Stimulated activated naive CD8-positive, alpha-beta T cell treated with anti-CD3 and anti-CD28 coated beads, Interleukin-15, amount 100 ng/mL, for 72 hours (primary cell): ENCODE results near the gene ARMCX1.
"Not testable (repeated sequence)": the region's sequence is repeated elsewhere in the genome, so short reads cannot be mapped to it uniquely, and the experiment has no call there.

Source experiments
- ATAC-seq: fragments of 150-1000 bp; cut with Tn5 transposase; 2 replicates; pipeline ENCODE4 v1.10.0; 2021; ENCODE audit warnings: mild to moderate bottlenecking, moderate library complexity
- DNase-seq, 2 donors: peaks; one replicate each; pipeline ENCODE4 v3.0.0; 2021 to 2022
- H3K27ac Mint-ChIP-seq, 2 donors: one replicate each; pipeline ENCODE4 v1.8.0; 2022; ENCODE audit warnings: mild to moderate bottlenecking in 2 of 2, mixed read lengths in 2 of 2, moderate library complexity in 2 of 2
- H3K27me3 Mint-ChIP-seq: one replicate; pipeline ENCODE4 v1.8.0; 2022; ENCODE audit warnings: mixed read lengths
- H3K4me1 Mint-ChIP-seq: one replicate; pipeline ENCODE4 v1.8.0; 2022; ENCODE audit warnings: mild to moderate bottlenecking, mixed read lengths
- H3K4me3 Mint-ChIP-seq, 2 donors: one replicate each; pipeline ENCODE4 v1.8.0; 2022; ENCODE audit warnings: mild to moderate bottlenecking in 2 of 2, mixed read lengths in 2 of 2, moderate library complexity in 1 of 2
- H3K9me3 Mint-ChIP-seq, 2 donors: one replicate each; pipeline ENCODE4 v1.8.0; 2022; ENCODE audit warnings: mixed read lengths in 2 of 2

Gene ARMCX1

GRCh38 chrX:101550362-101550750, at the start of gene ARMCX1:
Gene ARMCX1 (plus strand): TSS chrX:101550547. CDS start chrX:101552931, 2,384 bp downstream.
- Mint-ChIP-seq H3K27ac (peak within 1 kb of the TSS; percentile 92 to 95), H3K9me3 (no peaks in the 10 kb centered on the region), H3K27me3 (peaks cover 7% of the 10 kb centered on the region), H3K4me1 (peaks cover 8% of the 10 kb centered on the region), H3K4me3 (peak within 1 kb of the TSS; percentile 91 to 93)
- peak; percentile 89 for ATAC-seq
- DNase-seq = peak; percentile 4 to 31

- not testable (repeated sequence) for ATAC-seq, H3K9me3 Mint-ChIP-seq, DNase-seq, H3K27me3 Mint-ChIP-seq, H3K4me3 Mint-ChIP-seq, H3K27ac Mint-ChIP-seq, H3K4me1 Mint-ChIP-seq
Observed at GRCh38 chrX:101502929-101503328, 47.4 kb upstream of the ARMCX1 start.

DNA sequence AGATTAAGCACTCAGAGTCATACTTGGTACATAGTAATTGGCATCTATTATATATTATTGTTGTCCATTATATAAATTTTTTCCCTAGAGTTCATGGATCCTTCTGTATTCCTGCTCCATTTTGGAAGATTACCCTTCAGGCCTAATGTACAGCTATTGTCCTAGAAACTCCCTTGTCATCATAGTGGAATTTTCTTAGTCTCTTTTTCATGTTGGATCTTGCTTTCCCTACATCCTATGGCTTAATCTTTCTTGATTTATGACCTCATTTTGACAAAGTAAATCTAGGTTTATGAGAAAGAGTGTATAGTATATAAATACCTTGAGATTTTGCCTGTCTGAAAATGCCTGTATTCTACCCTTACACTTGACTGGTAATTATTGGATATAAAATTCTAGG, 43.0 kb upstream of the ARMCX1 start:
- no peak overlapping the region for H3K27ac Mint-ChIP-seq
- no peak for ATAC-seq
- no peak for DNase-seq
- no peaks in the 10 kb centered on the region for H3K4me1 Mint-ChIP-seq
- no peak overlapping the region for H3K4me3 Mint-ChIP-seq
- H3K9me3 Mint-ChIP-seq = no peaks in the 10 kb centered on the region
- no peaks in the 10 kb centered on the region for H3K27me3 Mint-ChIP-seq

DNA sequence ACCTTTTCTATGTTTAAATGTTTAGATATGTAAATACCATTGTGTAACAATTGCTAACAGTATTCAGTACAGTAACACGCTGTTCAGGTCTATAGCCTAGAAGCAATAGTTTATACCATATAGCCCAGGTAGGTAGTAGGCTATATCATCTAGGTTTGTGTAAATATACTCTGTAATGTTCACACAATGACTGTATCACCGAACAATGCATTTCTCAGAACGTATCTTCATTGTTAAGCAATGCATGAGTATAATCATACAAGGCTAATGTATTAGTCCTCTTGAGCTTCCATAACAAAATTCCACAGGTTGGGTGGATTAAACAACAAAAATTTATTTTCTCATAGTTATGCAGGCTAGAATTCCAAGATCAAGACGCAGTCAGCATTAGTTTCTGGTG, 42.4 kb upstream of the ARMCX1 start:
- Mint-ChIP-seq H3K27me3 (no peaks in the 10 kb centered on the region), H3K9me3 (no peaks in the 10 kb centered on the region), H3K4me3 (no peak overlapping the region), H3K27ac (no peak overlapping the region), H3K4me1 (no peaks in the 10 kb centered on the region)
- ATAC-seq (no peak), DNase-seq (no peak)

DNA sequence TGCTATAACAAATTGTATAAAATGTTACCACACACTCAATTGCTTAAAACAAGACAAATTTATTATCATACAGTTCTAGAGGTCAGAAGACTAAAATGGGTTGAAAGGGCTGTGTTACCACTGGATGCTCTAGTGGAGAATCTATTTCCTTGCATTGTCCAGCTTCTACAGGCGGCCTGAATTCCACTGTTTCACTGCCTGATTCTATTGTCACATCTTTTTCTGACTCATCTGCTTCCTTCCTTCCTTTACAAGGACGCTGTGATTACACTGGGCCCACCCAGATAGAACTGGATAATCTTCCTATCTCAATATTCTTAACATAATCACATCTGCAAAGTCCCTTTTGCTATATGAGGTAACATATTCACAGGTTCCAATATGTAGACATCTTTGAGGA, 19.4 kb upstream of the ARMCX1 start:
- DNase-seq (no peak), ATAC-seq (no peak)
- no peaks in the 10 kb centered on the region for H3K4me1 Mint-ChIP-seq
- H3K4me3 Mint-ChIP-seq = no peak overlapping the region
- no peak overlapping the region for H3K27ac Mint-ChIP-seq
- peaks cover 6 to 12% of the 10 kb centered on the region in 2 donors for H3K9me3 Mint-ChIP-seq
- no peaks in the 10 kb centered on the region for H3K27me3 Mint-ChIP-seq

DNA sequence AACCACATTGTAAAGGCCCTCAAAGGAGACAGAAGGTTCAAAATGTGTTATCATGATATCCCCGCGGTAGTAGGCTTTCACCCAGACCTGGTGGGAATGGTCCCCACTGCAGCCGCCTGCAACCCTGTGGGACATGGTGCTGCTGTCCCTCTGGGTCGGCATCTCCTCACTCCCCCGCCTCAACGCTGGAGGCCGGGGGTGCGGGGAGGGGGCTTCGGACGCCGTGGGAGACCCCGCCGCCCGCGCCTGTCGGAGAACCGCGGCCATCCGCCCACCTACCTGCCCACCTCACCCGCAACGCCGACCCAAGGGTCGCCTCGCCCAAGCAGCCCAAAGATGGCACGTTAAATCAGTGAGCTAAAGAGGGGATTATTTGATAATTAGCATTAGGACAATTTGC, 11.2 kb upstream of the ARMCX1 start:
- no peaks in the 10 kb centered on the region for H3K27me3 Mint-ChIP-seq

GRCh38 chrX:101550751-101551379, 518 bp downstream of the ARMCX1 start:
- ATAC-seq (peak; percentile 54), DNase-seq (peak in 1 of 2 donors; percentile 6)
- H3K27ac Mint-ChIP-seq = peak overlapping the region; percentile 92 to 95
- H3K4me3 Mint-ChIP-seq = peak overlapping the region; percentile 91 to 93
- peaks cover 7% of the 10 kb centered on the region for H3K27me3 Mint-ChIP-seq
- H3K4me1 Mint-ChIP-seq = peaks cover 8% of the 10 kb centered on the region
- no peaks in the 10 kb centered on the region for H3K9me3 Mint-ChIP-seq

More for the DNA sequence above, 11.2 kb upstream of the ARMCX1 start:
- DNase-seq (no peak), ATAC-seq (no peak)
- Mint-ChIP-seq H3K9me3 (no peaks in the 10 kb centered on the region), H3K4me1 (no peaks in the 10 kb centered on the region), H3K27ac (no peak overlapping the region), H3K4me3 (no peak overlapping the region)

- no peak overlapping the region for H3K27ac Mint-ChIP-seq
- H3K9me3 Mint-ChIP-seq = no peaks in the 10 kb centered on the region
- H3K27me3 Mint-ChIP-seq = peaks cover 7% of the 10 kb centered on the region
- H3K4me1 Mint-ChIP-seq = peaks cover 8% of the 10 kb centered on the region
- peak overlapping the region; percentile 91 to 93 for H3K4me3 Mint-ChIP-seq
- ATAC-seq (no peak), DNase-seq (no peak)
Observed at GRCh38 chrX:101551380-101551767, 1.0 kb downstream of the ARMCX1 start.

GRCh38 chrX:101552714-101553113, 2.4 kb downstream of the ARMCX1 start:
- ATAC-seq = no peak

DNA sequence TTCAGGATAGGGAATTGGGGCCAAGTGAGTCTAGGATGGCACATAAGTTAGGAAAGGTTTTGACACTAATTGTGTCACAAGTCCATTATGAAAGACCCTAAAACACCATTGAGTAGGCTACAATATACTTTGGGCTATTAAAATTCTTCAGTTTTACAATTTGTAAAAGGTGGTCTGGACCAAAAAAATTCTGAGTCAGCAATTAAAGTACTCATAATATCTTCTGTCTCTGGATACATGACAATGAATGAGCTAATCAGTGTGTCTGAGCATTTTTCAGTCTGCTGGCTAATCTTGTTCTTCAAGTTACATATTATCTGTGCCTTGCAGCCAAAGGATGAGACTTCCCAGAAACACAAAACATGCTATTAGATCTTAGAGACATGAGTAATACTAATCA, 14.3 kb downstream of the ARMCX1 start:
- Mint-ChIP-seq H3K27ac (peak overlapping the region in 1 of 2 donors; percentile 46), H3K4me1 (no peaks in the 10 kb centered on the region), H3K27me3 (peaks cover 14% of the 10 kb centered on the region), H3K4me3 (no peak overlapping the region), H3K9me3 (peaks cover 5 to 8% of the 10 kb centered on the region in 2 donors)
- DNase-seq = no peak
- ATAC-seq = no peak

More at GRCh38 chrX:101552714-101553113, 2.4 kb downstream of the ARMCX1 start:
- H3K4me3 Mint-ChIP-seq = no peak overlapping the region
- no peak overlapping the region for H3K27ac Mint-ChIP-seq
- H3K4me1 Mint-ChIP-seq = peaks cover 8% of the 10 kb centered on the region
- H3K27me3 Mint-ChIP-seq = peaks cover 7% of the 10 kb centered on the region
- H3K9me3 Mint-ChIP-seq = no peaks in the 10 kb centered on the region
- no peak for DNase-seq

DNA sequence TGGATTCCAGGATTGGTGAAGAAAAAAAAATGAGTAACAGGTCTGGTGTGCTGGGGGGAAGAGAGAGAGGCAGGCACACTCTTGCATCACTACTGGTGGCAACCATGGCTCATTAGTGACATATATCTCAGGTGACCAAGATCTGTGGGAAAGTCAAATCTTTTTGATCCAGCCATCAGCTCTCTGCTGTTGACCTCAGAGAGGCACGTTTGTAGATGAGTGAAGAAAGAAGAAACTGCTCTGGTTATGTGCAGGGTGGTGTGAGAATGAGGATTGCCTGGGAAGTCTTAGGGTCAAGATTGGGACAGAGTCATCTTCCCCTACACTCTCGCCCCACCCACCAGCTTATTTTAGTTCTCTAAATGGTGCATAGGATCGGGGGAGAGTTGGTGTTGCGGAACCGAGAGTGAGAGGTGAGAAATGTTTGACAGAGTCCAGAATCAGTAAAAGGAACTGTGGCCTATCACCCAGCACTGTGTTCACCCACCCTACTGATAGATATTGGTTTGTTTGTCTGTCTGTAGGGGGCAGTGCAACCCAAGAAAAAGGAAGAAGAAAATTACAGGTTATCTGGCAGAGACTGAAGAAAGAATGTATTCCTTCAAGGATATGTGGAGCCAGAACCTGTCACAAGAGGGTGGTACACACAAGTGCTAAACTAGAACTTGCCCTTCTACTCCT, 45.5 kb downstream of the ARMCX1 start:
- DNase-seq (peak; percentile 15 to 30), ATAC-seq (peak; percentile 84)
- no peaks in the 10 kb centered on the region for H3K9me3 Mint-ChIP-seq
- H3K4me3 Mint-ChIP-seq = no peak overlapping the region
- H3K4me1 Mint-ChIP-seq = peaks cover 6% of the 10 kb centered on the region
- H3K27me3 Mint-ChIP-seq = peaks cover 19% of the 10 kb centered on the region
- H3K27ac Mint-ChIP-seq = no peak overlapping the region

DNA sequence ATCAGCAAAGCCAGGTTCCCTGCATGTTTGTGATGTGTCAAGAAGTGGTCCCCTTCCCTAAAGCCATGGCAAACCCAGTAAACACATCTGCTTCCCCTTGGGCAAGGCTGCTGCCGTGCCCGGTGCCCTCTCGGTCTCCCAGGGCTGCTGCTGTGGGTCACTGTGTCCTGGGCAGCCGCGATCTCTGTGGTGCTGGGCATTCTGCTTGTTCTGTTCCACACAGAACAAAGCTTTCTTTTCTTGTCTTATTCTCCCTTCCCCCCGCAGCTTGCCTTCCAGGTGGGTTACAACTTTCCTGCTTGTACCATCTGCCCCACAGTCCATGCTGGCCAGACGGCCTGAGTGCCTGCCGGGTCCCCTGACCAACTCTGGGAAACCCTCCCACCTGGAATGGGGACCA, 49.2 kb downstream of the ARMCX1 start:
- not testable (repeated sequence) for H3K27ac Mint-ChIP-seq, H3K4me1 Mint-ChIP-seq, H3K4me3 Mint-ChIP-seq

GRCh38 chrX:101602077-101602476, 51.7 kb downstream of the ARMCX1 start:
- no peaks in the 10 kb centered on the region for H3K9me3 Mint-ChIP-seq
- no peaks in the 10 kb centered on the region for H3K4me1 Mint-ChIP-seq
- DNase-seq (no peak), ATAC-seq (no peak)
- H3K27ac Mint-ChIP-seq = no peak overlapping the region
- no peak overlapping the region for H3K4me3 Mint-ChIP-seq
- peaks cover 3% of the 10 kb centered on the region for H3K27me3 Mint-ChIP-seq

More for the DNA sequence above, 49.2 kb downstream of the ARMCX1 start:
- not testable (repeated sequence) for DNase-seq, ATAC-seq, H3K9me3 Mint-ChIP-seq
- peaks cover 19% of the 10 kb centered on the region for H3K27me3 Mint-ChIP-seq
